Uterus (tissue), 2 donors: ENCODE measurements around the gene PAX3.

Experiments used
- POLR2A ChIP-seq, 2 donors: fragments of 450-650 bp; IDR thresholded peaks; one replicate each; pipeline ENCODE4 v1.6.1; 2016; ENCODE audit warnings: antibody characterized with exemption in 2 of 2, mild to moderate bottlenecking in 1 of 2, moderate library complexity in 1 of 2
- TF ChIP-seq, protein P1 (sequence below), 4 experiments: fragments of 200-600 bp in 2 of 4; fragments of 450-650 bp in 2 of 4; sonication (generic) in 2 of 4; IDR thresholded peaks; one replicate each; pipeline ENCODE4 v1.5.1; 2016 to 2019; ENCODE audit warnings: antibody characterized with exemption in 4 of 4, mild to moderate bottlenecking in 2 of 4, moderate library complexity in 1 of 4

DNA sequence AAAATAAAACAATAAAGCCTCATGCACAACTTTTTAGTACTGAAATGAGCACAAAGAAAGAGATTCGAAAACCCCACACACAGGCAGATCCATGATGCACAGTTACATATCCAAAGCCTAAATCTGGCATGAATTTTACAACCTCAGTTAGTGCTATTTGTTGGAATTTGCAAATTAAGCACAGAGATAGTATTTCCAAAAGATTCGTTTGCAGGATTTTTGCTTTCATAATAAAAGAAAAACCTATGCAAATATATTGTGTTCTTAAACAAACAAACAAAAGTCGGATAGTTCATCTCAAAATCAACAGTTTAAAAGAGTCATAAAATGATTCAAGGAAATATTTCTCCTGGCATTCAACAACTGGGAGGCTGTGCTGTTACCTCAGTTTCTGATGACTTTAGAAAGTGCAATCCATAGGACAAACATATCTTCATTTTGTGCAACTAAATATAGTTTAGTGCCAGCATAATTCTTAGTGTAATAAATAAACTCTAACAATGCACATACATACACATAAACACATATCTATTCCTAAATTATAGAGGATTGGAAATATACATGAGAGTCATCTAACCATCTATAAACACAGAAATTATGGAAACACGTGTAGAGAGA lies 10.8 kb downstream of the PAX3 start:
- TF ChIP-seq, protein P1, sequence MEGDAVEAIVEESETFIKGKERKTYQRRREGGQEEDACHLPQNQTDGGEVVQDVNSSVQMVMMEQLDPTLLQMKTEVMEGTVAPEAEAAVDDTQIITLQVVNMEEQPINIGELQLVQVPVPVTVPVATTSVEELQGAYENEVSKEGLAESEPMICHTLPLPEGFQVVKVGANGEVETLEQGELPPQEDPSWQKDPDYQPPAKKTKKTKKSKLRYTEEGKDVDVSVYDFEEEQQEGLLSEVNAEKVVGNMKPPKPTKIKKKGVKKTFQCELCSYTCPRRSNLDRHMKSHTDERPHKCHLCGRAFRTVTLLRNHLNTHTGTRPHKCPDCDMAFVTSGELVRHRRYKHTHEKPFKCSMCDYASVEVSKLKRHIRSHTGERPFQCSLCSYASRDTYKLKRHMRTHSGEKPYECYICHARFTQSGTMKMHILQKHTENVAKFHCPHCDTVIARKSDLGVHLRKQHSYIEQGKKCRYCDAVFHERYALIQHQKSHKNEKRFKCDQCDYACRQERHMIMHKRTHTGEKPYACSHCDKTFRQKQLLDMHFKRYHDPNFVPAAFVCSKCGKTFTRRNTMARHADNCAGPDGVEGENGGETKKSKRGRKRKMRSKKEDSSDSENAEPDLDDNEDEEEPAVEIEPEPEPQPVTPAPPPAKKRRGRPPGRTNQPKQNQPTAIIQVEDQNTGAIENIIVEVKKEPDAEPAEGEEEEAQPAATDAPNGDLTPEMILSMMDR (IDR thresholded peaks at IDR 0.05): no peak
- TF ChIP-seq POLR2A (IDR thresholded peaks at IDR 0.05): no peak
